GM10847 (cell line): ENCODE data around the gene PTPRN2.

Source experiments
- POLR2A ChIP-seq: IDR thresholded peaks from 2 replicates; pipeline ENCODE4 v1.6.1; 2011; ENCODE audit not compliant: insufficient read length; ENCODE audit errors: extremely low read depth

PTPRN2 gene

GRCh38 chr7:158019726-158020705, 567.6 kb downstream of the PTPRN2 start:
- no peak for TF ChIP-seq POLR2A

- TF ChIP-seq POLR2A = no peak
Observed at GRCh38 chr7:158018971-158019645, 568.5 kb downstream of the PTPRN2 start.

DNA sequence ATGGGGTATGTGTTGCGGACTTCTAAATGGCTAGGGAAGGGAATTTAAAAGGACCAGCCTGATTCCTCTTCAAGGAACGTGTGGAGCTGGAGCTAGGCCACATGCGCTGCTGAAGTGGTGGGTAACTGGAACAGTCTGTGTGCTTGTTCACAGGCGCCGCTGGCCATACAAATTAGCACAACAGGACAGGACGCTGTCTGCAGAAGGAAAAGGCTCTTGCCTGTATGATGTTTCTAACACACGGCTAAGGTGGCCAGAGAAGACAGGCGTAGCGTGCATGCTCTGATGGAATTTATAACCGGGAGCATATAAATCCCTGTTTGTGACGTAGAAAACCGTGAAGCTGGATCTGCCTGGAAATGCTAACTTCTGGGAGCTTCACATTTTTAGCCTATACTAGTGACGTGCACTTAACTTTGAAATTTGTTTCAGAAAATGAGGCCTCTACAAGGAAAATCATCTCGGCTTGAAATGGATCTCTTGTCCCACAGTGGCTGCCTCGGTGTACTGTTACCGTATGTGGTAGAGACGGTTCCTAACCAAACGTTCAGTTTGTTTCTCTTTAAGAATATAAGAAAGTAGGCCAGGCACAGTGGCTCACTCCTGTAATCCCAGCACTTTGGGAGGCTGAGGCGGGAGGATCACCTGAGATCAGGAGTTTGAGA, 569.4 kb downstream of the PTPRN2 start:
- TF ChIP-seq POLR2A = no peak

GRCh38 chr7:158017111-158018097, 570.2 kb downstream of the PTPRN2 start:
- TF ChIP-seq POLR2A = no peak

- TF ChIP-seq POLR2A = no peak
Observed at GRCh38 chr7:158016180-158017097, 571.2 kb downstream of the PTPRN2 start.

- no peak for TF ChIP-seq POLR2A
Observed at GRCh38 chr7:158015403-158016179, 572.0 kb downstream of the PTPRN2 start.

DNA sequence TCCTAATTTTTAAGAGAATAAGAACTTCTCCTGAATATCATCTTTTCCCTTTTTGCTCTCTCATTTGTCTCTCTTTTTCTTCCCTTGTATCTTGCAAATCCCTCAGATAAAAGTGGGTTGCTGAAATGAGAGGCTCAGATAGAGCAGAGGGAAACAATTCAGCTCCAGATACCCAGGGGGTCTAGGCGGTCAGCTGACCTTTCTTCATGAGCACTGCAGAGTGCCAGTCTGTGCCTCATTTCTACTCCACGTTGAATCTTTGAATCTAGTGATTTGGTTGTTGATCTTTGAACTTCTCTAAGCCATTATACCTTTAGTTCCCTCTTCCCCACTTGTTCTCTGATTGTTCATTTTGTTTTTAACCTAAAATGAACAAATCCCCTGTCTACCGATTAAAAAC, 572.6 kb downstream of the PTPRN2 start:
- TF ChIP-seq POLR2A = no peak

DNA sequence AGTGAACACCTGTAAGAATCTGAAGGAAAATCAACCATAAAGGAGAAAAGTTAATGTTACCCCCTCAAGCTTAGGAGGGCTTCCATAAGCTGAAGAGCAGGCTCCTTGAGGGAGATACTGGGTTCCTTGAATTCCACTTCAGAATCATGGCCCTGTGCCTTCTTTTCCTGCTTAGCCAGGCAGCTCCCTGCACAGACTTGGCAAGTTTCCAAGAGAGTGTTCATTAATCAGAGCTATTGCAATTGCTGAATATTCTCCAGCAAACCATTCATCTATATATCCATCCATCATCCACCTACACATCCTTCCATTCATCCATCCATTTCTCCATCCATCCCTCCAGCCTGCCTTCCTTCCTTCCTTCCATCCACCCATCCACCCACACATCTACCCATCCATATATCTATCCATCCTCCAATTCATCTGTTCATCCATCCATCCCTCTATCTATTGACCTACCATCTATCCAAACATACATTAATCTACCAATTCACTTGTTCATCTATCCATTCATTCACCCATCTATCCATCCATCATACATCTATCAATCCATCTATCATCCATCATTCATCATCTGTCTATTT, 574.4 kb downstream of the PTPRN2 start:
- TF ChIP-seq POLR2A = no peak

GRCh38 chr7:158011941-158012340, 575.7 kb downstream of the PTPRN2 start:
- no peak for TF ChIP-seq POLR2A

- no peak for TF ChIP-seq POLR2A
Observed at GRCh38 chr7:158010961-158011693, 576.5 kb downstream of the PTPRN2 start.

DNA sequence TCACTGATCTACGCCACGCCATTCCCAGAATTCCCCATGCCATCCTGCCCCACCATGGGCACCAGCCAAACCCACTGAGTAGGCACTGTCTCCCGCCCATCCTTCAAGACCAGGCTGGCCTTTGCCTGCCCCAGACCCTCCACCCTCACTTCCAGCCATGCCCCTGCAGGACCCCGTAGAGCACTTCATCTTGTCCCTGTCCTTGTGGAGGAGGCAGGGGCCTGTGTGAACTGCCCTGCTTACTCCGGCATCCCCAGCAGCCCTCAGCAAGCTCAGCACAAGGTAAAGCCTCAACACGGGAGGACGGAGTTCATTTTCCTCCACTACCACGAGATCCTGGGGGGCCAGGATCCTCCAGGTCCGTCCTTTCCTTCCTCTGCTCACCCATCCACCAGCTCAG, 577.7 kb downstream of the PTPRN2 start:
- TF ChIP-seq POLR2A = no peak

GRCh38 chr7:158008267-158008666, 579.4 kb downstream of the PTPRN2 start:
- TF ChIP-seq POLR2A = no peak
